Activated gamma-delta T cell treated with anti-CD3 and anti-CD28 coated beads, Interleukin-2, amount 50 U/mL, for 16 hours (primary cell): Measurements from ENCODE around the gene COMMD7.

Experiments used
- DNase-seq: peaks from one replicate; pipeline ENCODE4 v3.0.0-alpha.2; 2020; ENCODE audit warnings: low read depth

Gene COMMD7

DNA sequence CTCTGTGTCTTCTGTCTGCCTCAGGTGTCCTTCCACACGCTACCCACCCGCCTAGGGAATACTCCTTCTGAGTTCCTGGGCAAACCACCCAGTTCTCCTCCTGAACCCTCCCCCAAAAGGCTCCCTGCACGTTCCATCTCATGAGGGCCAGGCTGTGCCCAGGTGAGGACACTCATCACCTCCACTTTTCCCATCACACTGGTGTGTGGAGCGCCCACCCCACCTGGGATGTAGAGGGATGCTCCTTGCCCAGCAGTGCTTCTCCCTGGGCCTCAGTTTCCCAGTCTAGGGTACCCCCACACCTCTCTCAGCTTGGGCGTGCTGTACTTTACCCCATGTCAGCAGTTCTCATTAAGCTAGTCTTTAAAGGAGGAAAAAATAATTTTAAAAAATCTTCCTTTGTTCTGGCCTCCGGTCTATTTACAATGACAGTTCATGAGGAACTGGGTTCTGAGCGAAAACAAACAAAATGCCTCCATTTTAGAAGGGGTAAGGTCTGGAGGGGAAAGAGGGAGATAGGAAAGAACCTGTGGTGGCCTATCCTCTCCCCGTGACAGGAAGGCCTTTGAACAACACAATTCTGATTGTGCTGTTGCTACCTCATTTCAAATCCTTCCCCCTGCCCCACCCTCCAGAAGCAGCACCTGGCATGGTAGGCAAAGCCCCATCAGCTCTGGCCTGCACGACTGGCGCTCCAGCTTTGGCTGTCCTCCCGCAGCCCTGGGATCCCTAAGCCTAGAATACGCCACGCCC lies 67.9 kb downstream of the COMMD7 start:
- no peak for DNase-seq

DNA sequence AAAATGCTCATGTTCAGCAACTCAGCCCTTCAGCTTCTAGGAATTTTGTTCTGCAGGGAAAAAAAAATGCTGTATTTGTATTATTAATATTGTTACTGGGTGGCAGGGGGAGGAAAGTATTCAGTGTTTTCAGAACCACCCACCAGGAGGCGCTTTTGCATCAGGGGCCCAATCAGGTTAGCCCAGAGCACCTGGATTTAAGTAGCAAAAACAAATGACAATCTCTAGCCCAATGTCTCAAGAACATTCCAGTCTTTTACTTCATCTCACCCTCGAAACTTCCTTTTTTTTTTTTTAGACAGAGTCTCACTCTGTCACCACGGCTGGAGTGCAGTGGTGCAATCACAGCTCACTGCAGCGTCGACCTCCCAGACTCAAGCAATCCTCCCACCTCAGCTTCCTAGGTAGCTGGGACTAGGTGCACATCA lies 68.9 kb downstream of the COMMD7 start:
- DNase-seq: peak; percentile 56

DNA sequence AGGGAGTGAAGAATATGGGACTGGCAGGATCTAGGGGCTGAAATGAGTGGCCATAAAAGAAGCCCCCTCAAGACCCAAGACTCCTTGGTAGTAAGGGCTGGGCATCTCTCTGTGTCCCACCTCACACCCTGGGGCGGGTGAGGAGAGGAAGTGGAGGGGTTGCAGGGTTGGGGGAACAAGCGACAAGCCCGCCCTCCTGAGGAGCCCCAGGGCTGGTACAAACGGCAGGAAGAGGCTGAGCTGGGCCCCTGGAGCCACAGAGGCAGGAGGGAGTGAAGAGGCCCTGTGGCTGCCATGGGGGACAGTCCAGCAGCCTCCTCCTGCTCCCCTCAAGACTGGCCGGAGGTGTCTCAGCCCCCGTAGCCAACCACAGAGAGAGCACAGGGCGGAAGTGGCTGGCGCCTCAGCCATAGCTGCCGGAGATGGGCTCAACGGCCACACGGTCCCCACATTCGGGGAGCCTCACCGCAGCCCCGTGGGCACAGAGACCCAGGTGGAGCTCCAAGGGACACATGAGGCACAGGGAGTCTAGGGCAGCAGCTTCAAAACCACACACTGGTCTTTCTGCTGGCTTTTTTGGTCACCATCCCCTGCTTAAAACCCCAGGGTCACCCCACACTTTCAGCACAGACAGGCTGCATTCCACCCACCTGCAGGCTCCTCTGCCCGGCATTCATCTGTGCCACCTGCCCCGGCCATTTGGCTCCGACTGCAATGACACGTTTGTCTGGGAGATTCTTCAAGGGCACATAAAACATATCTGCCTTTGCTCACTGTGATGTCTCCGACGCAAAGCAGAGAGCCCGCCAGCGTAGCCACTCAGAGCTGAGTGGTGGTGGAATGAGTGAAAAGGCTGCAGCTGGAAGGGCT lies 70.0 kb downstream of the COMMD7 start:
- DNase-seq: peak; percentile 11

DNA sequence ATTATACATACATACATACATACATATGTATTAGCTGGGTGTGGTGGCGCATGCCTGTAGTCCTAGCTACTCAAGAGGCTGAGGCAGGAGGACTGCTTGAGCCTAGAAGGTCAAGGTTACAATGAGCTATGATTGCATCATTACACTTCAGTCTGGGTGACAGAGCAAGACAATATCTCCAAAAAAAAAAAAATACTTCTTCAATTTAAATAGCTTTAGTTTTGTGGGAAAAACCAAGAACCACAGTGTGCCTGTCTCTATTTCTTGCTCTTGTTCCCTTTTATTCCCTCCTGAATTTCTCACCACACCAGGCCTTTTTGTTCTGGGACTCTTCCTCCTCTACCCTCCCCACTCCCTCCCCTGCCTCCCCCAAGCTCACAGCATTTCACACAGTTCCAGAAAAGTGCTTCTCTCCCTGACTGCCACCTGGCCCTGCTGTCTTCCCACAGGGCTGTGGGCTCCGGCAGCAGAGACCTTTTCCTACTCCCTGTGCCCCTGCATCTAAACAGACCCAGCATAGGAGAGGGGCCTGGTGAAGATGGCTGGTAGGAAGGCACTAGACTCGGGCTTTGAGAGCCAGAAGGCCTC lies 70.8 kb downstream of the COMMD7 start:
- no peak for DNase-seq

DNA sequence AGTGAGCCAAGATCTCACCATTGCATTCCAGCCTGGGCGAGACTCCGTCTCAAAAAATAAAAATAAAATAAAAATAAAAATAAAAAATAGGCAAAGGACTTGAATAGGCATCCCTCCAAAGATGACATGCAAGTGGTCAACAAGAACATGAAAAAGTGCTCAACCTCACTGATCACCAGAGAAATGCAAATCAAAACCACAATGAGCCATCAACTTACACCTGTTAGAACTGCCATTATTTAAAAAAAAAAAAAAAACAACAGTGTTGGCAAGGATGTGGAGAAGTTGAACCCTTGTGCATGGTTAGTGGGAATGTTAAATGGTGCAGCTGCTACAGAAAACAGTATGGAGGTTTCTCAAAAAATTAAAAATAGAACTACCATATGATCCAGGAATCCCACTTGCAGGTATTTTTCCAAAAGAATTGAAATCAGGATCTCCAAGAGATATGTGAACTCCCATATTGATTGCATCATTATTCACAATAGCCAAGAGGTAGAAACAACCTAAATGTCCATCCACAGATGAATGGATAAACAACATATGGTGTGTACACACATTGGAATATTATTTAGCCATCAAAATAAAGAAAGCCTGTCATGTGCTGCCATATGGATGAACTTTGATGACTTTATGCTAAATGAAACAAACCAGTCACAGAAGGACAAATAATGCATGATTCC lies 72.4 kb downstream of the COMMD7 start:
- DNase-seq: no peak

DNA sequence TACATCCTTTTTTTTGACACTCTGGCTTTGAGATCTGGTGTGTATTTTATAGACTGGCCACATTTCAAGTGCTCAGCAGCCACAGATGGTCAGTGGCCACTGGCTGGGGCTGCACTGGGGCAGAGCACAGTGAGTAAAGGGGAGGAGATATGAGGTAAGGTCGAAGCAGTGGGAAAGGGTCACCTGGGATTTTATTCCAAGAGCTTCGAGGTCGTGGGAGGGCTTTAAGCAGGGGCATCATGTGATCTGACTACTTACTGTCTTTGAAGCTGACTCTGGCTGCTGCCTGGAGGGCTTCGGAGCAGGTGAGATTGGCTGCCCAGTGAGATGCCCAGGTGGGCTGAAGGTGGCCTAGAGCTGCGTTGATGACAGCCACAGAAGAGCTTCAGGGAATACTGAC lies 76.2 kb downstream of the COMMD7 start:
- no peak for DNase-seq

DNA sequence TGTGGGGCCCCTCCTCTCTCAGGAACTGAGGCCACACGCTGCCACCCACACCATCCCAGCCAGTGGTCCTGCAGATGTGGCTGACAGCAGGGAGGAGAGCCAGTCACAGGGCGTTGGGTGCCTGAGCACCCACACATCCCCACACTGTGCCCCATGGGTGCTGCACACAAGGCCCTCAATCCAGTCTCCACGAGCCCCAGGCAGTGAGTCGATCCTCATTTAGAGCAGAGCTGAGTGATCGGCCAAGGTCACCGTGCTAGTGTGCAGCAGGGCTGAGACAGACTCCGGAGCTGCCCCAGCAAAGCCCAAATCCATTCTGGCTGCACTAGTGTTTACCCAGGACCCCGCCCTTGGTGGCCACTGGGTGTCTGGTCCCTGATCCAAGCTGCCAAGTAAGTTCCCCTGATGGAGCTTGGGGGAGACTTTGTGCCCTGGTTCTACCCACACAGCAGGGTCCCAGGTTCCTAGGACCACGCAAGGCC lies 78.5 kb downstream of the COMMD7 start:
- DNase-seq: no peak

DNA sequence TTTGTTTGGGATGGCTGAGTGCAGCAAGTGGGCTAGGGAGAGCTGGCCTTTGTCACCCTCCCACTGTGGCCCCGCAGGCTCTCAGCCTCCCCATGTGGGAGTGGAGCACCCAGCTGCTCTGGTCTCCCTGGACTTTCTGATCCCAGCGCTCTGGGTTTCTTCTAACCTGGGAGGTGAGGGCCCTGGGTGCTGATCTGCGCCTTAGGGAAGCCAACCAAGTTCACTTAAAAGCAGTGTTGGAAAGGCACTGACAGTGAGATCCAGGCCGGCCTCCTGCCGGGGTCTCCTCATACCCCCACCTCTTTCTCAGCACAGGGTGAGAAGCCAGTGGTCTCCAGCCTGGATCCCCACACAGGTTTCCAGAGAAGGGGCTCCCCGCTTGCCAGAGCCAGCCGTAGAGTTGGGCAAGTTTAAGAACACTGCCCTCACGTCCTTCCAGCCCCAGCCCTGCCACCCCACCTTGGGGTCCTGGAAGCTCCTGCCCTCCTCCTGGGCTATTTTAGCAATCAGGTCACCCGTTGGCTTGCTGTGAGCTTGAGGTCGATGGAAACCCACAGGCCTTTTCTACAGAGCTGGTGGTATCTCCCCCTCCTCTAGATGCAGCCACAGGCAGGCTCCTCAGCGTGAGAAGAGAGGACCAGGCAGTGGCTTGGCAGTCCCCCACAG lies 79.1 kb downstream of the COMMD7 start:
- DNase-seq: no peak

DNA sequence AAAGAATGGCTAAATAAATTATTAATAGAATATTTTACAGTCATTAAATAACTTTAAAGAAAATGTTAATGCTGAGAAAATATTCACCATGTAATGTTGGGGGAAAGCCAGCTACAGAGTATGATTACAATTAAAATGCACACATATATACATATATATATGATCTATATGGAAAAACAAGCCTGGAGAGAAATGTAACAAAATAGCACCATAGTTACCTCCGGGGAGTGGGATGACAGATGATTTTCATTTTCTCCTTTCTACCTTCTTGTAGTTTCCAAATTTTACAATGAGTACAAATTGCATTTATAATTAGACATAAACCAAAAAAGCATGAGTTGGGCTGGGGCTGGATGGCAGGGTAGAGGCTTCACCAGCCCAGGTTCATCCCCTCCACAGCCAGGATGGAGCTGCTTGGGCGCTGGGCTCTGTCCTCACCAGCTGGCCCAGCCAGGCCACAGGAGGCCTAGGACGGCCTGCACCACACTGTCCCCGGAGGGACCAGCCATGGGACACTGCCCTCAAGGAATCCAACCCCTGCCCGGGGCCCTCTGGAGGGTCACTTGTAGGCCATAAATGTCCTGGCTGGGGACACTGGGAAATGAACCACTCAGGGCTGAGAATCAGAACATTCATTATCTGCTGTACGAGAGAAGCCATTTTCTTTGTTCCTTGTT lies 79.8 kb downstream of the COMMD7 start:
- no peak for DNase-seq

DNA sequence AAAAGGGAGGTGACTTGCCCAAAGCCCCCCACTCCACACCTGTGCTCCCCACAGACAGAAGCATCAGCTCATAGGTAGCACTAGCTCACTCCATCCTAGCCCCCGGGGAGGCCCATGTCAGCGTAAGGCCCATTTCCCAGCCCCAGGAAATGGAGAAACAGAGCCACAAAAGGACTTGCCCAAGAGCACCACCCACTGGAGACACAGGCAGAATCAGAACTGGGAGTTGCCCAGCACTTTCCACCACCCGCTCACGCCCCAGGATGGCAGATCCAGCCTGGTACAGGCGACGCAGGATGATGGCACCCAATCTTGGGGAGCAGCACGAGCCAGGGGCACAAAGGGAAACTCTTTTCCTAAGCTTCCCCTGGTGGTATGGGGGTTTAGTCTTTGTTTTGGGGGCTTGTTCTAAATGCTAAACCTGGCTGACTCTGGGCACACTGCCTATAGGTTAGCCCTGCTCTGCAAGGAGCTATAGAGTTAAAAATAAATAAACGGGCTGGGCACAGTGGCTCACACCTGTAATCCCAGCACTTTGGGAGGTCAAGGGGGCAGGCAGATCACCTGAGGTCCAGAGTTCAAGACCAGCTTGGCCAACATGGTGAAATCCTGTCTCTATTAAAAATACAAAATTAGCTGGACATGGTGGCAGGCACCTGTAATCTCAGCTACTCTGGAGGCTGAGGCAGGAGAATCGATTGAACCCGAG lies 81.3 kb downstream of the COMMD7 start:
- no peak for DNase-seq

DNA sequence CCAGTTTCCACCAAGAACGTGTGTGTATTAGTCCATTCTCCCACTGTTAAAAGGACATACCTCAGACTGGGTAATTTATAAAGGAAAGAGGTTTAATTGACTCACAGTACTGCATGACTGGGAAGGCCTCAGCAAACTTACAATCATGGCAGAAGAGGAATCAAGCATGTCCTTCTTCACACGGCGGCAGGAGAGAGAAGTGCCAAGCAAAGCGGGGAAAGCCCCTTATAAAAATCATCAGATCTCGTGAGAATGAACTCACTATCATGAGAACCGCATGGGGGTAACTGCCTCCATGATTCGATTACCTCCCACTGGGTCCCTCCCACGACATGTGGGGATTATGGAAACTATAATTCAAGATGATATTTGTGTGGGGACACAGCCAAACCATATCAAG lies 82.6 kb downstream of the COMMD7 start:
- DNase-seq: no peak

DNA sequence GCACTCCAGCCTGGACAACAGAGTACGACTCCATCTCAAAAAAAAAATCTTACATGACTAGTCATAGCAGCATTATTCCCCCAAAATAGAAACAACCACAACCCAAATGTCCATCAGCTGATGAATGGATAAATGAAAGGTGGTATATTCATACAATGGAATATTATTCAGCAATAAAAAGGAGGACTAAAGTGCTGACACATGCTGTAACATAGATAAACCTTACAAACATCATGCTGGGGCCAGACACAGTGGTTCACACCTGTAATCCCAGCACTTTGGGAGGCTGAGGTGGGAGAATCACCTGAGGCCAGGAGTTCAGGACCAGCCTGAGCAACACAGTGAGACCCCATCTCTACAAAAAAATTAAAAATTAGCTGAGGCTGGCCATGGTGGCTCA lies 86.4 kb downstream of the COMMD7 start:
- no peak for DNase-seq

DNA sequence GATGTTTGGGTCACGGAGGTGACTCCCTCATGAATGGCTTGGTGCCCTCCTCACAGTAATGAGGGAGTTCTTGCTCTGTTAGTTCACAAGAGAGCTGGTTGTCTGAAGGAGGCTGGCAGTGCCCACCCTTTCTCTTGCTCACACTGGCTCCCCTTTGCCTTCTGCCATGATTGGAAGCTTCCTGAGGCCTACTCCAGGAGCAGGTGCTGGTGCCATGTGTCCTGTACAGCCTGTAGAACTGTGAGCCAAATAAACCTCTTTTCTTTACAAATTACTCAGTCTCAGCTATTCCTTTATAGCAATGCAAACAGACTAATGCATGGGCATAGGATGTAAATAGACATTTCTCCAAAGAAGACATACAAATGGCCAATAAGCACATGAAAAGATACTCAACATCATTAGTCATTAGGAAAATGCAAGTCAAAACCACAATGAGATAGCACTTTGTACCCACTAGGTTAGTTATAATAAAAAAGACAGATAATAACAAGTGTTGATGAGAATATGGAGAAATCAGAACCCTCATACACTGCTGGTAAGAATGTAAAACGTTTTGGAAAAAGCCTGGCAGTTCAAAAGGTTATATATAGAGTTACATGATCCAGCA lies 87.3 kb downstream of the COMMD7 start:
- no peak for DNase-seq

DNA sequence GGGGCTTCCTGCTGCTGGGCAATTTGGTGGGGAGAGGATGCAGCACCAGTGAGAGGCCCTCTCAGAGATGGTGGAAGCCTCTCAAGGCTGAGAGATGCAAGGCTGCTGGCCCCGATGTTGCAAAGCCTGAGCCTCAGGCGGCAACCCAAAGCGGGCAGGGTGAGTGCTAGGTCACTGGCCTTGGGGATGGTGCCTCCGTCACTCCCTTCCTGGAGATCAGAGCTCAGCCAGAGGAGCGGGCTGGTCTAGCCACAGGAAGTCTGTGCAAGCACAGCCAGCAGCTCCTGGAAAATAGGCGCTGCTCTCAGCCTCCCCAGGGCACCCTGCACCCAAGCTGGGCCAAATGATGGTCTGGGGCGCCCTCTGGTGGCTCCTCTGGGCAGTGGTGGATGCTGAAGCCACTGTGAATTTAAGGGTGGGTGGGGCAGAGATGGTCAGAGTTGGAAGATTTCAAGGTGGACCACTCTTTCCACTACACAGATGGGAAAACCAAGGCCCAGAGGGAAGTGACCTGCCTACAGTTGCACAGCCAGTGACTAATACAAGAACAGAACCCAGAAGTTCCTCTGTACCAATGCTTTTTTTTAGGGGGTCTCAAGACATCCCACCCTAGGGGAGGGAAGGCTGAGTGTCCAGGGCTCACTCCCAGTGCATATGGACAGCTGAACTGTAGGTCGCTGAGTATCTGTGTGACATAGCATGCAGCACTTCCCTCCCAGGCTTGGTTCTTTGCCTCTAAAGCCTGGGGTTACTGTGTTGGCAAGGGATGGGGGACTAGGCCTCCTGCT lies 90.3 kb downstream of the COMMD7 start:
- DNase-seq: peak; percentile 84
